GM12878 (cell line): Measurements from ENCODE around the gene PREX1. TPM values are rescaled to one million over a fixed set of nuclear protein-coding genes. Genes with fewer than 3 reads are reported as not detected.

Experiments used
- ATAC-seq: fragments of 200-7000 bp; cut with Tn5 transposase; 3 replicates; pipeline ENCODE4 v1.9.1; 2020; ENCODE audit warnings: mild to moderate bottlenecking, moderate library complexity
- BruUV-seq: library from RNA; stranded (reverse); fragments of 400-500 nt; replicated peaks from 2 replicates; lab custom pipeline; 2021; lab: Mats Ljungman, UMichigan
- CTCF ChIA-PET: fragments of 300-600 bp; sonication (Branson Sonifier 250); formaldehyde crosslinking; extraction: SDS; loops from one replicate; lab custom pipeline; 2021; ENCODE audit warnings: inconsistent platforms; lab: Yijun Ruan, JAX
- POLR2A ChIA-PET: fragments of 350-600 bp; formaldehyde crosslinking; extraction: SDS; loops from one replicate; lab custom pipeline; 2021; ENCODE audit warnings: inconsistent platforms; lab: Charles Lee
- RAD21 ChIA-PET: fragments of 300-600 bp; sonication (Branson Sonifier 250); formaldehyde crosslinking; loops from one replicate; lab custom pipeline; 2023; ENCODE audit warnings: antibody characterized with exemption; ENCODE audit not compliant: unreplicated experiment; lab: Charles Lee
- SMC1A ChIA-PET: fragments of 300-600 bp; sonication (Branson Sonifier 250); formaldehyde crosslinking; loops from one replicate; lab custom pipeline; 2023; ENCODE audit not compliant: unreplicated experiment, uncharacterized antibody; lab: Charles Lee
- DNase-seq: peaks from one replicate; pipeline ENCODE4 v3.0.0-alpha.2; 2011; ENCODE audit warnings: low read depth, low spot score
- FAIRE-seq: peaks from 3 replicates; lab custom pipeline; 2011; peaks lifted over from hg19 to GRCh38; lab: Jason Lieb, UNC
- H2AFZ ChIP-seq: 2 replicates; pipeline ENCODE4 v1.6.0; 2011; ENCODE audit warnings: low read depth, low read length, control low read depth; ENCODE audit not compliant: control insufficient read depth
- H3K27ac ChIP-seq: 2 replicates; pipeline ENCODE4 v1.5.1; 2011; ENCODE audit warnings: control low read depth; ENCODE audit not compliant: control insufficient read depth, insufficient read depth
- H3K27me3 ChIP-seq, 2 experiments: replicated peaks in 1 of 2; 2 replicates each; pipeline versions ENCODE4 v1.6.0 to v1.6.1; 2011; ENCODE audit warnings: low read length in 1 of 2; ENCODE audit not compliant: control insufficient read depth in 2 of 2, insufficient read depth in 2 of 2
- H3K36me3 ChIP-seq, 2 experiments: 2 replicates each; pipeline ENCODE4 v1.5.1; 2011; ENCODE audit warnings: low read length in 1 of 2; ENCODE audit not compliant: control insufficient read depth in 2 of 2, insufficient read depth in 2 of 2
- H3K4me1 ChIP-seq: 2 replicates; pipeline ENCODE4 v1.6.1; 2011; ENCODE audit warnings: mild to moderate bottlenecking, low read length, moderate library complexity, mixed read lengths; ENCODE audit not compliant: control insufficient read depth, insufficient read depth
- H3K4me2 ChIP-seq: 2 replicates; pipeline ENCODE4 v1.6.0; 2011; ENCODE audit warnings: control low read depth; ENCODE audit not compliant: control insufficient read depth, insufficient read depth
- H3K4me3 ChIP-seq: fragments of 200-600 bp; sonication (generic); 2 replicates; pipeline ENCODE4 v1.5.1; 2016
- H3K79me2 ChIP-seq: 2 replicates; pipeline ENCODE4 v1.6.0; 2011; ENCODE audit warnings: low read length; ENCODE audit not compliant: control insufficient read depth, insufficient read depth
- H3K9ac ChIP-seq: 2 replicates; pipeline ENCODE4 v1.8.0; 2011; ENCODE audit warnings: low read length, control low read depth, mixed read lengths; ENCODE audit not compliant: control insufficient read depth, insufficient read depth
- H3K9me3 ChIP-seq: replicated peaks from 3 replicates; pipeline ENCODE4 v1.5.1; 2011; ENCODE audit warnings: mild to moderate bottlenecking, low read length; ENCODE audit not compliant: control insufficient read depth, insufficient read depth
- H4K20me1 ChIP-seq: 2 replicates; pipeline ENCODE4 v1.6.0; 2011; ENCODE audit not compliant: control insufficient read depth, insufficient read depth
- BACH1 ChIP-seq: fragments of 450-650 bp; IDR thresholded peaks from 2 replicates; pipeline ENCODE4 v1.6.1; 2017; ENCODE audit warnings: mild to moderate bottlenecking, borderline replicate concordance
- ELK1 ChIP-seq: IDR thresholded peaks from 2 replicates; pipeline ENCODE4 v1.6.1; 2012; ENCODE audit warnings: low read depth, low read length, improper control_type of control experiment
- EP300 ChIP-seq, 2 experiments: fragments of 150-350 bp in 1 of 2; IDR thresholded peaks; 2 replicates each; pipeline ENCODE4 v1.6.1; 2011 to 2012; ENCODE audit warnings: low read depth in 2 of 2, low read length in 2 of 2, borderline replicate concordance in 1 of 2, improper control_type of control experiment in 1 of 2, inconsistent platforms in 1 of 2; ENCODE audit not compliant: control insufficient read depth in 1 of 2
- ESRRA ChIP-seq: IDR thresholded peaks from 2 replicates; pipeline ENCODE4 v1.6.1; 2012; ENCODE audit warnings: mild to moderate bottlenecking, low read length, improper control_type of control experiment
- HCFC1 ChIP-seq: fragments of 150-350 bp; IDR thresholded peaks from 2 replicates; pipeline ENCODE4 v1.6.1; 2014; ENCODE audit warnings: low read length
- POLR2AphosphoS5 ChIP-seq: IDR thresholded peaks from 2 replicates; pipeline ENCODE4 v1.6.1; 2011; ENCODE audit warnings: mild to moderate bottlenecking, low read length, inconsistent platforms
- SP1 ChIP-seq: IDR thresholded peaks from one replicate; pipeline ENCODE4 v1.6.1; 2011; ENCODE audit warnings: low read depth, low read length
- SUZ12 ChIP-seq: fragments of 200-600 bp; sonication (generic); IDR thresholded peaks from one replicate; pipeline ENCODE4 v1.6.1; 2018; ENCODE audit warnings: antibody characterized with exemption, mild to moderate bottlenecking; ENCODE audit not compliant: unreplicated experiment
- TARDBP ChIP-seq: IDR thresholded peaks from 2 replicates; pipeline ENCODE4 v1.6.1; 2016; ENCODE audit warnings: borderline replicate concordance
- ZNF384 ChIP-seq: IDR thresholded peaks from 2 replicates; pipeline ENCODE4 v1.6.1; 2012; ENCODE audit warnings: low read depth, mild to moderate bottlenecking, low read length, improper control_type of control experiment, borderline replicate concordance
- WGBS: methylation state at CpG from one replicate; pipeline ENCODE4 v1.1.6; 2016; ENCODE audit warnings: low lambda C conversion rate; ENCODE audit not compliant: insufficient replicate concordance, insufficient coverage; ENCODE audit errors: missing lambda C conversion rate; 5-methylcytosine and 5-hydroxymethylcytosine counted together
- in situ Hi-C: fragments of 300-500 bp; cut with MboI; formaldehyde crosslinking; loops from 9 replicates; pipeline ENCODE4 v1.14.3; 2018; ENCODE audit warnings: mixed read lengths
- intact Hi-C: fragments of 100-400 bp; cut with micrococcal nuclease; formaldehyde crosslinking; loops from one replicate; pipeline ENCODE4 v1.14.2; 2022; ENCODE audit not compliant: unreplicated experiment
- polyA plus RNA-seq, 11 experiments: library from polyadenylated mRNA; depleted of rRNA in 4 of 11; unstranded in 6 of 11; stranded (reverse) in 5 of 11; fragments of >200 nt; fragmentation: Nextera tagmentation in 4 of 11; fragmentation: Illumina TruSeq in 1 of 11; extraction: Ambion mirVana in 4 of 11; extraction: Trizol in 1 of 11; gene quantifications; 1 replicate in 1 of 11; 2 replicates in 10 of 11; pipeline versions ENCODE4 v1.2.1 to v1.2.3, GENCODE V29; 2011 to 2016; ENCODE audit warnings: inconsistent platforms in 2 of 11, missing spikeins in 2 of 11, low read depth in 1 of 11
- total RNA-seq, 4 experiments: library from RNA; depleted of rRNA in 3 of 4; stranded (reverse); fragments of >200 nt in 3 of 4; fragmentation: Illumina TruSeq in 1 of 4; extraction: Trizol in 1 of 4; gene quantifications; 2 replicates each; pipeline versions ENCODE4 v1.2.1 to v1.2.3, GENCODE V29; 2013 to 2021

PREX1 gene
- total and polyA plus RNA-seq, 10 of the 15 experiments (the other 5 are each of a cell fraction or from before 2014, with no cell fraction given), result 2.6 to 114 (median 38.9) TPM

GRCh38 chr20:48636301-48636700 is 191.5 kb downstream of the PREX1 start:
- Histone ChIP-seq H3K36me3 (peaks cover 36 to 44% of the 10 kb centered on the region in 2 experiments), H3K9ac (no peak overlapping the region), H3K27me3 (no peaks in the 10 kb centered on the region), H4K20me1 (no peaks in the 10 kb centered on the region; the same call in 1 of the 2 replicates), H3K27ac (no peak overlapping the region), H3K79me2 (no peaks in the 10 kb centered on the region), H3K9me3 (no peaks in the 10 kb centered on the region), H2AFZ (no peak overlapping the region), H3K4me3 (no peak overlapping the region), H3K4me1 (no peaks in the 10 kb centered on the region), H3K4me2 (no peak overlapping the region)
- BruUV-seq, result no TSS peak
- intact Hi-C loops, result no loop called here
- in situ Hi-C loops, result no loop called here
- TF ChIP-seq ELK1 (no peak), SUZ12 (no peak), SP1 (no peak), POLR2AphosphoS5 (no peak), EP300 (IDR thresholded peaks at IDR 0.05; ENCODE audit: borderline replicate concordance in 1 of 2, control insufficient read depth in 1 of 2, low read depth in 2 of 2, low read length in 2 of 2) (no peak), TARDBP (no peak), ESRRA (no peak), HCFC1 (no peak), ZNF384 (no peak), BACH1 (no peak)
- SMC1A ChIA-PET, result no interaction called here
- DNase-seq (no peak), FAIRE-seq (no peak), ATAC-seq (no peak)
- CTCF ChIA-PET, result interaction anchor here (1.6 kb wide), 2 partner anchors 98 to 270 kb away, joined by 3 to 12 read pairs; no protein-coding TSS in a partner anchor
- WGBS, result 92% methylated on average over 23 of the region's 26 CpGs
- RAD21 ChIA-PET, result no interaction called here
- POLR2A ChIA-PET, result no interaction called here
